Ascending aorta (tissue), 2 donors: Measurements from ENCODE around the gene MEN1. TPM values are rescaled to one million over a fixed set of nuclear protein-coding genes. Genes with fewer than 3 reads are reported as not detected.

Experiments
- DNase-seq, 2 donors: peaks; one replicate each; pipeline ENCODE4 v3.0.0-alpha.2; 2019; ENCODE audit warnings: low spot score in 2 of 2
- H3K27ac ChIP-seq, 2 donors: fragments of 200-600 bp; sonication (generic); one replicate each; pipeline ENCODE4 v1.5.1; 2016 to 2017; ENCODE audit warnings: mild to moderate bottlenecking in 1 of 2
- H3K27me3 ChIP-seq: fragments of 200-600 bp; sonication (generic); one replicate; pipeline ENCODE4 v1.5.1; 2017
- H3K36me3 ChIP-seq, 2 donors: fragments of 200-600 bp; sonication (generic); one replicate each; pipeline ENCODE4 v1.5.1; 2016
- H3K4me1 ChIP-seq, 2 donors: fragments of 200-600 bp; sonication (generic); one replicate each; pipeline ENCODE4 v1.5.1; 2016 to 2017; ENCODE audit warnings: mild to moderate bottlenecking in 1 of 2
- H3K4me3 ChIP-seq, 2 donors: fragments of 200-600 bp; sonication (generic); one replicate each; pipeline ENCODE4 v1.5.1; 2016 to 2017; ENCODE audit warnings: mild to moderate bottlenecking in 1 of 2
- H3K9me3 ChIP-seq, 2 donors: fragments of 200-600 bp; sonication (generic); one replicate each; pipeline ENCODE4 v1.5.1; 2016
- CTCF ChIP-seq, 3 experiments: fragments of 200-600 bp in 2 of 3; fragments of 450-650 bp in 1 of 3; sonication (generic) in 2 of 3; IDR thresholded peaks; one replicate each; pipeline ENCODE4 v1.5.1; 2016 to 2019; ENCODE audit warnings: antibody characterized with exemption in 3 of 3, mild to moderate bottlenecking in 1 of 3, moderate library complexity in 1 of 3
- intact Hi-C: fragments of 100-400 bp; cut with DNase I; formaldehyde crosslinking; loops from one replicate; pipeline ENCODE4 v1.15.1; 2023
- total RNA-seq: library from RNA; depleted of rRNA; stranded (reverse); fragments of >200 nt; gene quantifications from one replicate; pipeline ENCODE4 v1.1.0, GENCODE V29; 2016

Gene MEN1
- total RNA-seq, 1 donor from 2014 or later = 36.6 TPM

GRCh38 chr11:64794526-64794925, 15.8 kb downstream of the MEN1 start:
- no peak overlapping the region for H3K4me3 ChIP-seq
- intact Hi-C loops = no loop called here
- no peaks in the 10 kb centered on the region for H3K9me3 ChIP-seq
- no peak for TF ChIP-seq CTCF (IDR thresholded peaks at IDR 0.05)
- no peak for DNase-seq
- no peaks in the 10 kb centered on the region for H3K27me3 ChIP-seq
- H3K36me3 ChIP-seq = peaks cover 19 to 34% of the 10 kb centered on the region in 2 donors
- H3K4me1 ChIP-seq = no peaks in the 10 kb centered on the region
- no peak overlapping the region for H3K27ac ChIP-seq

GRCh38 chr11:64793271-64794160, 16.8 kb downstream of the MEN1 start:
- Histone ChIP-seq H3K9me3 (no peaks in the 10 kb centered on the region), H3K27me3 (no peaks in the 10 kb centered on the region), H3K4me3 (no peak overlapping the region), H3K27ac (no peak overlapping the region), H3K36me3 (peaks cover 27 to 43% of the 10 kb centered on the region in 2 donors), H3K4me1 (no peaks in the 10 kb centered on the region)
- TF ChIP-seq CTCF (IDR thresholded peaks at IDR 0.05) = no peak
- DNase-seq = no peak
- intact Hi-C loops = no loop called here

GRCh38 chr11:64792482-64792881, 17.9 kb downstream of the MEN1 start:
- Histone ChIP-seq H3K9me3 (no peaks in the 10 kb centered on the region), H3K36me3 (peaks cover 27 to 47% of the 10 kb centered on the region in 2 donors)
- peak in 1 of 2 donors; percentile 53 for DNase-seq

GRCh38 chr11:64791781-64792291, 18.5 kb downstream of the MEN1 start:
- Histone ChIP-seq H3K9me3 (no peaks in the 10 kb centered on the region), H3K27ac (no peak overlapping the region), H3K27me3 (no peaks in the 10 kb centered on the region), H3K4me1 (no peaks in the 10 kb centered on the region), H3K36me3 (peaks cover 24 to 41% of the 10 kb centered on the region in 2 donors), H3K4me3 (no peak overlapping the region)
- intact Hi-C loops = no loop called here
- DNase-seq = peak in 1 of 2 donors; percentile 50
- TF ChIP-seq CTCF (IDR thresholded peaks at IDR 0.05) = no peak

More at GRCh38 chr11:64792482-64792881, 17.9 kb downstream of the MEN1 start:
- Histone ChIP-seq H3K4me1 (no peaks in the 10 kb centered on the region), H3K27me3 (no peaks in the 10 kb centered on the region), H3K27ac (no peak overlapping the region), H3K4me3 (no peak overlapping the region)
- TF ChIP-seq CTCF (IDR thresholded peaks at IDR 0.05) = no peak
- intact Hi-C loops = no loop called here

GRCh38 chr11:64790205-64791095, 19.9 kb downstream of the MEN1 start:
- intact Hi-C loops = no loop called here
- no peaks in the 10 kb centered on the region for H3K27me3 ChIP-seq
- no peaks in the 10 kb centered on the region for H3K9me3 ChIP-seq
- H3K27ac ChIP-seq = no peak overlapping the region
- no peak overlapping the region for H3K4me3 ChIP-seq
- peak in 1 of 2 donors; percentile 51 for DNase-seq
- peaks cover 17 to 34% of the 10 kb centered on the region in 2 donors for H3K36me3 ChIP-seq
- no peaks in the 10 kb centered on the region for H3K4me1 ChIP-seq
- no peak for TF ChIP-seq CTCF (IDR thresholded peaks at IDR 0.05)
